Hematopoietic multipotent progenitor cell treated with erythropoietin and hydrocortisone succinate and interleukin-3 and kit ligand, for 6 days (in vitro differentiated cells): ENCODE measurements around the gene EMC9.

Experiments
- DNase-seq: peaks from one replicate; pipeline ENCODE4 v3.0.0-alpha.2; 2015

Gene EMC9, protein sequence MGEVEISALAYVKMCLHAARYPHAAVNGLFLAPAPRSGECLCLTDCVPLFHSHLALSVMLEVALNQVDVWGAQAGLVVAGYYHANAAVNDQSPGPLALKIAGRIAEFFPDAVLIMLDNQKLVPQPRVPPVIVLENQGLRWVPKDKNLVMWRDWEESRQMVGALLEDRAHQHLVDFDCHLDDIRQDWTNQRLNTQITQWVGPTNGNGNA

DNA sequence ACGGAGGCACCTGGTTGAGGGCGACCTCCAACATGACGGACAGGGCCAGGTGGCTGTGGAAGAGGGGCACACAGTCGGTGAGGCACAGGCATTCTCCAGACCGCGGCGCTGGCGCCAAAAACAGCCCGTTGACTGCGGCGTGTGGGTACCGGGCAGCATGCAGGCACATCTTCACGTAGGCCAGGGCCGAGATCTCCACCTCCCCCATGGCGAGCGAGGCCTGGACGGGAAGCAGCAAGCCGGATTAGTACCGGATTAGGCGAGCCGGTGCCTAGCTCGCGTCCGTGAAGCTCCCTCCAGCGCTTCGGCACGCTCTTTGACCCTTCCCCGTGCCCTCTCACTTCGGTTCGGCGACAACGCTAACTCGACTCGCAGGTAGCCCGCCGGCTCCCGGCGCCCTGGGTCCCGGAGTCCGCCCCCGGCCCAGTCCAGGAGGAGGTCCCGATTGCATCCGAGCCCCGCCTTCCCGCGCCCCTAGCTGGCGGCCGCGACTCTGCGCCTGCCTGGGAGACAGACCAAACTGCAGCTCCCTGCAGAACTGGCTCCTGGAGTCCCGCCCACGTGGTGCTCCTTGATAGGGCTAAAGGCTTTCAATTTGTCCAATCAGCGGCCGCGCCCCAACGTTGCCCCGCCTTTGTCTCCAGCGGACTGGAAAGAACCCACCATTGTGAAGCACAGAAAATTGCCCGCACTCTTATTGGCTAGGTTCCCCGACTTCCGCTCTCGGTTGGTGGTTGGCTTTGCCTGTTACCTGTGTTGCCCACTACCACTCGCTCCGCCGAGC, at the start of gene EMC9:
Gene EMC9, minus strand, starts transcription at position 495 of the 784 bp plus-strand sequence. Its CDS starts 287 bp downstream, at position 208.
- peak; percentile 100 for DNase-seq

DNA sequence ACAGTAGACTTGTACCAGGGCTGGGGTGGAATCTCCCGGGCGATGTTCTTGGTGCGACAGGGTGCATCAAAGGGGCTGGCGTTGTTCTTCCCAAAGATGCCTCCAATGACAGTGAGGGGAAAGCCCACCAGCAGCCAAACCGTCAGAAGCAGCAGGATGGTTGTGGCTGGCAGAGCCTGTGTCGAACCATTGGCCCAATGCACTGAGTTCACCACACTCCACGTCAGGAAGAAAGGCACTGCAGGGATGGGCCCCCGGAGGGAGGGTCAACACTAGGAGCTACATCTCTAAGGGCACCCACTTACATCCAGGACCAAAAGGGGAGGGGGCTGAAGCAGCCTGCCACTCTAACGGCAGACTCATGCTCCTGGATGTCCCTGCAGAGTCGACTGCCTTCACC, 49.0 kb upstream of the EMC9 start:
- DNase-seq, result no peak

DNA sequence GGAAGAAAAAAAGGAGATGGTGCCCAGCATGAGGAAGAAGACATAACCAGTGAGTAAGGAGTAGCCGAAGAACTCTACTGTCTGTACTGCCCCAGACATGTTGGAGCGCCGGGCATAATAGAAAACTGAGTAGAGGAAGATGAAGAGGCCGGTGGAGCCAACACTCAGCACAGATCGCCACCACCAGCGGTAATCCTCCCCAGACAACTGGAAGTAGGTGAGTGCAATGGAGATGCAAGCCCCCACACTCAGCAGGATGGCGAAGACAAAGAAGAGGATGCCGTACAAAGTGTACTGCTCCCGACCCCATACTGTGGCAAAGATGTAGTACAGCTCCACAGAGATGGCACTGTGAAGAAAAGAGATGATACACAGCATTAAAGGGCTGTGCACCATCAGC, 48.1 kb upstream of the EMC9 start:
- DNase-seq, result no peak

DNA sequence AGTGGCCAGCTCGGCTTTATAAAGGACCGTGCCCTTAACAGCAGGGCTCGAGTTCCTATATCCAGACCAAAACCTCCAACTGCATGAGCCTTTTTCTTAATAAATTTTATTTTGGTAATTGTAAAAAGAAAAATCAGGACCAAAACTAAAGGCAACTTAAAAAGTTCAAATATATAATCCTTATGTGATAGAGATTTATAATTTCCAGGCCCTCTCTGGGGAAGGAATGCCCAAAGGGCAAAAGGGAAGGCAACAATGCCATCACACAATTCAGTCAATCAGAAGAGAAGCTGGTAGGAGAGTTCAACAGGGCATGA, 47.6 kb upstream of the EMC9 start:
- DNase-seq, result no peak

DNA sequence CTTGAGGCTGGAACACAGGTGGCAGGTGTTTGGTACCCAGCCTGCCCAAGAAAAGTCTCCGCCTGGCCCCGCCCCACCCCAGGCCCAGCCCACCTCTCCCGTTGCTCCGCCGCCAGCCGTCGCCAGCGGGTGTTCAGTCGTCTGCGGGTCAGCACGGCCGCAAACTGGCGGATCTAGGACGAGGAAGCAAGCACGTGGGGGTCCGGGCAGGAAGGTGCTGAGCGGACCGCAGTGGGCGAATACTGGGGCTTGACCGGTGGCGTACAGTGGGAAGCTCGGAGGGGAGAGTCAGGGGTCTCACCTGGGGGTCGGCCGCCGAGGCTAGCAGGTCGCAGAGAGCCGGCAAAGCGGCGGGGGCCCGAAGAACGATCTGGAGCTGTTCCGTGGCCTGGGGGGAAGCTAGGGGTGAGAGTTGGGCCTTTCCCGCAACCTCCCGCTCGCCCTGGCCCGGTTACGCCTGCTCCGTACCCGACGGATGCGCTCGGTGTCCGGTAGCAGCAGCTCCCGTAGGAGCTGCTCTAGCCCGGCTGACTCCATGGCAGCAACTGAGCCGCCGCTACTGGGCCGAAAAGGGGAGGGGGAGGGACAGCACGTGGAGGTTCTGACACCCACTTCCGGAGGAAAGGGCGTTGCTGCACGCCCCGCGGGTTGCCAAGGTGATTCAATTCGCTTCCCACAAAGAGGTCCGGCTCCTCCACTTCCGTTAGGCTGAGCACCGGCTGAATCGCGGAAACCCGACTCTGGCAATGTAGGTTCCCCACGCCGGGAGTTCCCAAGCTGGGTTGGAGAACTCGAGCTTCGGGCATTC, 47.1 kb upstream of the EMC9 start, which contains the start of gene IPO4:
Gene IPO4, minus strand, starts transcription at position 566 of the 808 bp plus-strand sequence. Its CDS starts 29 bp downstream, at position 537.
- DNase-seq, result peak; percentile 99

DNA sequence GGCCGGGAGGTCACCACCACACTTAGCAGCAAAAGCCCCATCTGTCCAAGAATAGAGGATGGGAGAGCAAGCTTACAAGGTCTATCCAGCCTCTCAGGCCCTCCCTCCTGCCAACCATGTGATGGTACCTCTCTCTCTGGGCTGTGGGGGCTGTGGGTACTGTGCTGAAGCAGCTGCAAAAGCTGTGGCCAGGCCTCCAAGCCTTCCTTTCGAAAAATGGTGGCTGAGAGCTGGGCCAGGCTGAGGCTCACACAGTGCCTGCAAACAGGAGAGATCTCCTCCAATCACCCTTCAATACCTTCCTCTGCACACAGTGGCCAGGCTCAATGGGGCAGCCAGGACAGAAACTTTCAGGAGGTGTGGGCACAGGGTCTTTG, 46.1 kb upstream of the EMC9 start:
- no peak for DNase-seq

DNA sequence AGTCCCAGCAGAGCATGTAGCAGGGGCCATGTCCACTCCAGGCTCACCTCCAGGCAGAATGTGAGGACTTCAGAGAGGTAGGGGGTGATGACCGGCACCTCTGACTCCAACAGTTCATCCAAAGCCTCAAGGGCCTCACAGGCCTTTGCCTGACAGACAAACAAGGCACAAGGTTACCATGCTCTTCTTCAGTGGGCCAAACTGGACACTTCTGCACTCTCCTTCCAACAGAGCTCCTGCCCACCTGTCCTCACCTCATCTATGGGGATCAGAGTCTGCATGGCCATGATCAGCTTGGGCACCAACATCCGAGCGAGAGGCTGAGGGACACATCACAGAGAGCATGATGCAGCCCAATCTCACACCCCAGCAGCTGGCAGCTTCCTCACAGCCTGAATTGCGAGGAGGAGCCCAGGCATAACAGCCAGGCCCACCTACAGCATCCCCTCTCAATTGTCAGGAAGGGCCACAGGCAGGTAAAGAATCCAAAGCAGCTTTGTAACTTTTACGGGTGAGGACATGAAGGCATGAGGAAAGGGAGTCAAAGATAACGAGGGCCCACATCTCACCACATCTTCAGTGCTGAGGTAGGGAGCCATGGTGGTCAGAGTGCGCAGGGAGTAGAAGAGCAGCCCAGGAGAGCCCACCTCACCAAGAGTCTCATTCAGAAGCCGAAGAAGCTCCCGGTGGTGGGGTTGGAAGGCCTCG, 45.6 kb upstream of the EMC9 start:
- DNase-seq, result no peak

DNA sequence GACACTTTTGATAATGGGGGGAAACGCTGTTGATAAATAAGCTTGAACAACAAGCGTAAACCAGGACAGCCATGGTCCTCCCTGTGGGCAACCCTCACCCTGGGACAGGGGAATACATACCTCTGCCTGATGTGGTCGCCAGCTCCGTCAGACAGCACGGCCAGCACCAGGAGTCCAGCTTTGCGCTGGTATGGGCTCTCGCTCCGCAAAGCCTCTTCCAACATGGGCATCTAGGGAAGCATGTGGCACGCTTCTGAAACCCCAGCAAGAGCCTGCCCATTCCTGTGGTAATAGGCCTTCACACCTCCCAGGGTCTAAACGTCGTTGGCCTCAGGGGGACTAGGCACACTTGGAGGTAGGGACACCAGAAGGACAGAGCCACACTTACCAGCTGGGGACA, 44.4 kb upstream of the EMC9 start:
- no peak for DNase-seq

DNA sequence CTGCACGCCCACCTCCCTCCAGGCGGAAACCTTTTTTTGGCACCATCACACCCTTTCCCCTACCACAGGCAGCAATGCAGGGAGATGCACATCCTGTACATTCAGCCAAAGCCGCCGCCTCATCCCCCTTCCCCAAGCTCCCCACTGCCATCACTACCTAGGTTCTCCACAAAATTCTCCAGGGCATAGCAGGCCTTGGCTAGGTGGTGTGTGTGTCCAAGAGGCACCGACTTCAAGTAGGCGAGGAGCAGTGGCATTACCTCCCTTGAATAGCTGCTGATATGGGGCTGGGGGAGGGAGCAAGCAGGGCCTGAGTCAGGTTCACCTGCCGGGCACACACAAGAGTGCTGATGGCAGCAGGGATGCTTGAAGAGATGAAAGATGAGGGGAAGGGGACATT, 43.6 kb upstream of the EMC9 start:
- DNase-seq, result no peak

DNA sequence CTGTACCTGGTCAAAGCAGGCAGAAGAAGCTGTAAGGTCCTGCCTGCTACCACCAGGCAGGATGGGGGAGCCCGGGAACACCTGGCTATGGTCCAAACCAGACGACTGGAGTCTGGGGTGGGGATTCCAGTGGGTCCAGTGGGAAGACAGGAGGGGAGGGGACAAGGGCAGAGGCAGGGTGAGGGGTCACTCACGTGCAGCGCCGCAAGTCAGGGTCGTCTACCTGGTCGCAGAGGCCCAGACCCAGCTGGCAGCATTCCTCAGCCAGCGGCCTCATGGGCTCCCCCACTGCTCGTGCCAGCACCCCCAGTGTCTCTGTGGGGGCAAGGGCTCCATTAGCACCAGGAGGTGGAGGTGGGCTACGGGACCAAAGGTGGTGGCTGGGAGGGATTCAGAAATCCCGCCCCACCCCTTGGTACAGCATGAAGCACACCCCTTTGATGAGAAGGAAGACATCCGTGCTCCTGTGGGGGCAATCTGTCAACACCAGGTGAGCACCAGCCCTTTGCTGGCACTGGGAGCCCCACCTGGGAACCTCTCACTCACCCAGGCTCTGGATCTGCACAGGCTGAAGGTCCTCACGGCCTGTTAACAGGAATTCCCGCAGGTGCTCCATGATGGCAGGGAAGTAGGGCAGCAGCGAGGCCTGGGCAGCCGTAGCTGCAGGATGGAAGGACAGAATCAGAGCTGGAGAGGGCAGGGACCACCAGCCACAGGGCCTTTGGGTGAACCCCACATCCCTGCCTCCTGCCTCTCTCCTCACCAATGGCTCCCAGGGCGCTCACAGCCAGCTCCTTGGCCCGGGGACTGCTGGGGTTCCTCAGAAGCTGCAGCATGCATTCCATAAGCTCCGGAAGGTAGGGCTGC, 42.9 kb upstream of the EMC9 start:
- no peak for DNase-seq

DNA sequence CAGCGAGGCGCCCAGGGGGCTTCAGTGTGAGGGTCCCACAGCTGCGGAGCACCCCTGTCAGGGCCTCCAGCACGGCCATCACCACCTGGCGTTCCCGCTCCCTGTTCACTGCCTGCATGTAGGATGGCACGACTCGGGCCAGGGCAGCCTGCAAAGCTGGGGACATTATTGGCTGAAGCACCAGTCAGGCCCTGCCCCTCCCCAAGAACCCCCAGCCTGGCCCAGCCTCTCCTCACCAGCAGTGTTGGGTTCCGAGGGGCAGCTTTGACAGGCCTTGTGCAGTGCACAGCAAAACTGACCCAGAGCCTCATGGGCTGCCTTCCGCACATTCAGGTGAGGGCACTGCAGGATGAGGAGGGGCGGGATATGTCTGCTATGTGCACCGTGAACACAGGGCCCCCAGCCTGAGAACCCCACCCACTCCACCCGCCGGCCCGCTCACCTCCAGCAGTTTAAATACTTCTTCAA, 41.7 kb upstream of the EMC9 start:
- no peak for DNase-seq

DNA sequence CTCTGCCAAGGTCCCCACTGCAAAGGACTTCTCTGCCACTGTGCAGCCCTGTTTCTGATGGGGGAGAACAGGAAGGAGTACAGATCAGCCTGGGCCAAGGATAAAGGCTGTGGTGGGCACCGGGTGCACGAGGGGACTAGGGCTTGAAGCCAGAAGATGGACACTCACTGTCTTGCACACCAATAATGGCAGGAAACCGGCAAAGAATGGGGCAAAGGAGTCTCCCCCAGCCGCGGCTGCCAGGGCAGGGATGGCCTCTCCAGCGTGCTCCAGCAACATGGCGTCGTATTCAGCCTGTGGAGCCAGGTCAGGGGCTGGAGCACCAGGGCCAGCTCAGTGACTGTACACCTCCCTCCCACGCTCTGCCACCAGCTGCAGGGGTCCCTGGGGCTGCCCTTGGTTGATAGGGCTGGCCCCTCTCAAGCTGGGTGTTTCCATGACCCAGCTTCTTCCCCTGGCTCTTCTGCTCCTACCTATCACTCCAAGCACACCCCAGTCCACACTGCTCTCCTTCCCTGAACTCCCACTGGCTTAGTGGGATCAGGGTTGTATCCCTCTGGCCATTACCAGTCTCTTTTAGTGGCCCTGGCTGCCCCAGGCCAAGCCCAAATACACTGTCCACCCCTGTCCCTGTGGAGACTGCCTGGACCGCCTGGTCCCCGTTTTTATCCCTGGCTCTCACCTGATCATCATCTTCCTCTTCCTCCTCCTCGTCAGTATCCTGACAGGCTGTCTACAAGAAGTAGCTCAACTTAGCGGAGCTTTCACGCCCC, 40.9 kb upstream of the EMC9 start:
- DNase-seq, result no peak

DNA sequence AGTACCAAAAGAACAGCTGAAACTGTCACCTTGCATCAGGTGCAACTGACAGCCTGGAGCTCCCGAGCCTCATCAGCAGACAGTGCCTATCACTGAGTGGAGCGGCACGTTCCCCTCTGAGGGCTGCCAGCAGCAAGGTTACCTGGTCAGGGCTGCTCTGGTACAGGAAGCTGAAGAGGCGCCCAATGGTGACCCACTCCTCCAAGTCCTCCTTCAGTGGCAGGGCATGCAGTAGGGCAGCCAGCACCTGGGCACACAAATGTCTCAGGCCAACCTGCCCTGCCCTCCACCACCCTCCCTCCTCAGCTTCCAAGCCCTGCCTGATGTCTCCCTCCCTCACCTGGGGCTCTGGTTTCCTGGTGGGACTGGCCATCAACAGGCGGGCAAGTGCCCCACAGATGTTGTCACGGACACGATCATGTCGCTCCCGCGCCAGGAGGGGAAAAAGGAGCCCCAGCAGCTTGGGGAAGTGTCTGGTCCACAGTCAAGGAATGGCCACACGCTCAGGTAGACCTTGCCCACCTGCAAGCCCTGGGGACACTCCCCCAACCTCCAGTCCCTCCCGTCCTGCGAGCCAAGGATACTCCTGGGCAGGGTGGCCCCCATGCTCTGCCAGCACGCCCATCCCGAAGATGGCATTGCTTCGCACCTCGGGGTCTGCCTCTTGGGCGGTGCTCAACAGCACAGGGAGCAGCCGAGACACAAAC, 40.1 kb upstream of the EMC9 start:
- peak; percentile 0 for DNase-seq

DNA sequence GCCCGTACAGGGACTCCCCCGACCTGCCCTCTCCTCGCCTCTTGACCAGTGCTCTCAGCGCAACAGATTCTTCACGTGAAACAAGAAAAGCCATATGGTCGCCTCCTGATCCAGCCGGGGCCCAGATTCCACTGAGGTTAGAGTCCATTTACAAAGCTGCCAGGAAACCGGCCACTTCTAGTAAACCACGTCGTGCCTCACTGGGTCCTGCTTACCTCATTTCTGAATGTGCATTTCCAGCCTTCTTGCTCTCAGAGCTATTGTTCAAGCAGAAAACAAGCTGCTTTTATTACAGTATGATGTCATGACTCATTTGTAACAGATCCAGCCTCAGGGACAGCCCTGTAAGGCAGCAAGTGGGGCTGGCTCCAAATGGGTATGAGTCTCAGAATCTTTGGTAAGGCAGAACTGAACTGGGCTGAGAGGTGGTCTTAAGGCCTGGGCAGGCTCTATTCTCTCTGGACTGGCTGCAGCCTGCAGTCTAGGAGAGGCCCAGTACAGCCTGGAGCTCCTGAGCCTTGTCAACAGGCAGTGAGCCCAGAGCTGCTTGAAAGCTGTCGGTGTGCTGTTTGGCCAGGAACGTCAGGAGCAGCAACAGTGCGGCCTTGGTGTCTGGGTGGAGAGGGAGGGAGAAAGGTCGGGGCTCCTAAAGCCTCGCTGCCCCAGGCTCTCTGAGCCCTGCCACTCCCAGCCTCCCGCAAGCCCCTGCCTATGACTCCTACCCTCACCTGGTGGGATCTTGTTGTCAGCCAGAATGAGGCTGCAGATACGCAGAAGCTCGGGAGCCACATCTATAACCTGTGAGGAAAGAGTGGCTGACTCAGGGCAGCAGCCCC, 38.8 kb upstream of the EMC9 start:
- DNase-seq, result no peak

DNA sequence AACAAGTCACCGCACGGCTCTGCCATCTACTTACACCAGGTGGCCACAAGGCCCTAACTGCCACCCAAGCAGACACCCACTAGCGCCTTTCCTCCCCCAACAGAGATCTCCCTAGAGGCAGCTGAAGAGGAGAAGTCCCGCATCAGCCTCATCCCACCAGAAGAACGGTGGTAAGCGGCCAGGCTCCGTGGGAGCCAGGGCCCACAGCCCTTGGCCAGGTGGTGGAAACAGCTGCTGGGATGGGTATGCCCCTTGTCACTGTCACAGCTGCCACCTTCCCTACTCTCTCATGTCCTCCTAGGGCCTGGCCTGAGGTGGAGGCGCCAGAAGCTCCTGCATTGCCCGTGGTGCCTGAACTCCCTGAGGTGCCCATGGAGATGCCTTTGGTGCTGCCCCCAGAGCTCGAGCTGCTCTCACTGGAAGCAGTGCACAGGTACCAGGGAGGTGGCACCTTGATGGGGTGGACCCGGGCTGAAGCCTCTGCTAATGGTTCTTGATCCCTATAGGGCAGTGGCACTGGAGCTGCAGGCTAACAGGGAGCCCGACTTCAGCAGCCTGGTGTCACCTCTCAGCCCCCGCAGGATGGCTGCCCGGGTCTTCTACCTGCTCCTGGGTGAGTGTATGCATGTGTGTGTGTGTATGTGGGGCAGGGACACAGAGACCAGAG, 38.0 kb upstream of the EMC9 start:
- DNase-seq, result no peak

DNA sequence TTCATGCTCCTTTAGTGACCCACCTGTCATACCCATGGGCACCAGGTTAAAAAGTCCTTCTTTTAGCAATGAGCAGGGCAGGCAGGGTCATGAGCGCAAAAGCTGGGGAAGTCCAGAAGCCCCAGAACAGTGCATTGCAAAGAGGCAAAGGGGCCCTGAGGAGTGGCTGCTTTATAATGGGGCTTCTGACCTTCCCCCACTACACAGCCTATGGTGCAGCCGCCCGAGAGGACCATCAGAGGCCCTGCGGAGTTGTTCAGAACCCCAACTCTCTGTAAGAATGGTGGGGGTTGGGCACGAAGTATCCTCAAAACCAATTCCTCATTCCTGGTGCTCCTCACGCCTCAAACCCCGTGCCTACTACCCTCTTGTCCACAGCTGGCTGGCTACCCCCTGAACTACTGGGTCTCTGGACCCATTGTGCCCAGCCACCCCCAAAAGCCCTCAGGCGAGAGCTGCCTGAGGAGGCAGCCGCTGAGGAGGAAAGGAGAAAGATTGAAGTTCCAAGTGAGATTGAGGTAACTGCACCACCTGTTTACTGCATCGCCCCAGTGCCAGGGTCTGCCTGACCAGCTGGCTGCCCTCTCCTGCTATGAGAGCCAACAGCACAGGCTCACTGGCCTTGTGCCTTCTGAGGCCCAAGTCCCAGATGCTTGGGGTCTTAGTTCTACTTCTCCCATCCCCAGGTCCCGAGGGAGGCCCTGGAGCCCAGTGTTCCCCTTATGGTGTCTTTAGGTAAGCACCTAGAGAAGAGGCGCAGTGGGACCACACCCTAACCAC, 37.2 kb upstream of the EMC9 start:
- DNase-seq, result no peak

DNA sequence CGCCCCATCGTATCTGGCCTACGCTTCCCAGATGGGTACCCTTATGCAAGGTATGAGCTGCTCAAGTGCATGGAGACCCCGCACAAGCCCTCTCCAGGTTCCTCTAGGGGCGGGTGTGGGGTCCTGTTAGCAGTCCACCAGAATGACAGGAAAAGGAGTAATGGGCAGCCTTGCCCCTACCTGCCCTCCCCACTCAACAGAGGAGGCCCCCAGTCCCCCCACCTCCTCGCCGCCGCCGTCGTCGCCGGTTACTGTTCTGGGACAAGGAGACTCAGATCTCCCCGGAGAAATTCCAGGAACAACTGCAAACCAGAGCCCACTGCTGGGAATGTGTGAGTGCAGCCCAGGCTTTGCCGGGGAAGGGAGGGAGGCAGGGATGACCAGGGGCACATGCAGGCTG, 36.5 kb upstream of the EMC9 start:
- no peak for DNase-seq
